ENCODE measurements around the gene GPR63. TPM values are rescaled to one million over a fixed set of nuclear protein-coding genes. Genes with fewer than 3 reads are reported as not detected.

Gene GPR63
- total RNA-seq, 1 experiment from 2014 or later: 5.9 TPM

DNA sequence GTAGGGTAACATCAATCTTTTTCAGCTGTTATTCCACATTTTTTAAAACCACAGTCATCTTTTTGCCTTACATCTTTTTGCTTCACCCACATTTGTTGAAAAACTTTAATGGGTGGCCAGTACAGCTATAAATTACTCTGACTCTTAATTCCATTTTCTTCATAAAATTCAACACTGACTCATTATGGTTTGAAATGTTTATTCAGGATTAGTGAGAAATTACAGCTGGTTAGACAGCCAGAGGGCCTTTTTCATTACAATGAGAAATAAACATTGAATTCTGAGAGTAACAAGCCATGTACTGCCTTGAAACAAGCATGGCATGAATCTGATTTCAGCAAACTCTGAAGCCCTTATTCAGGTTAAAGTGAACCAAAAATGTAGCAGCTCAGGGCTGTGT is 40.9 kb upstream of the GPR63 start:
- H2AFZ ChIP-seq (ENCODE audit: low read length): no peak overlapping the region
- H3K14ac ChIP-seq (ENCODE audit: insufficient read depth, low read length): no peak overlapping the region
- H2BK12ac ChIP-seq (ENCODE audit: insufficient read length, low read depth, low read length): no peak overlapping the region
- Mint-ChIP-seq H3K4me3 (no peak overlapping the region), H3K36me3 (ENCODE audit: insufficient read depth in 1 of 3, low read depth in 3 of 3) (no peaks in the 10 kb centered on the region), H3K4me1 (no peaks in the 10 kb centered on the region; a peak in 1 of 4 replicates), H3K27me3 (ENCODE audit: low read depth) (no peaks in the 10 kb centered on the region), H3K9me3 (no peaks in the 10 kb centered on the region), H3K27ac (no peak overlapping the region)
- TF ChIP-seq, protein P1, sequence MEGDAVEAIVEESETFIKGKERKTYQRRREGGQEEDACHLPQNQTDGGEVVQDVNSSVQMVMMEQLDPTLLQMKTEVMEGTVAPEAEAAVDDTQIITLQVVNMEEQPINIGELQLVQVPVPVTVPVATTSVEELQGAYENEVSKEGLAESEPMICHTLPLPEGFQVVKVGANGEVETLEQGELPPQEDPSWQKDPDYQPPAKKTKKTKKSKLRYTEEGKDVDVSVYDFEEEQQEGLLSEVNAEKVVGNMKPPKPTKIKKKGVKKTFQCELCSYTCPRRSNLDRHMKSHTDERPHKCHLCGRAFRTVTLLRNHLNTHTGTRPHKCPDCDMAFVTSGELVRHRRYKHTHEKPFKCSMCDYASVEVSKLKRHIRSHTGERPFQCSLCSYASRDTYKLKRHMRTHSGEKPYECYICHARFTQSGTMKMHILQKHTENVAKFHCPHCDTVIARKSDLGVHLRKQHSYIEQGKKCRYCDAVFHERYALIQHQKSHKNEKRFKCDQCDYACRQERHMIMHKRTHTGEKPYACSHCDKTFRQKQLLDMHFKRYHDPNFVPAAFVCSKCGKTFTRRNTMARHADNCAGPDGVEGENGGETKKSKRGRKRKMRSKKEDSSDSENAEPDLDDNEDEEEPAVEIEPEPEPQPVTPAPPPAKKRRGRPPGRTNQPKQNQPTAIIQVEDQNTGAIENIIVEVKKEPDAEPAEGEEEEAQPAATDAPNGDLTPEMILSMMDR (conservative IDR thresholded peaks at IDR 0.05): no peak
- no peak overlapping the region for H2BK15ac ChIP-seq (ENCODE audit: low read depth, low read length)
- no peaks in the 10 kb centered on the region for H4K20me1 ChIP-seq (ENCODE audit: control insufficient read depth, insufficient read depth, insufficient read length)
- H3K4me2 ChIP-seq (ENCODE audit: insufficient read depth, insufficient read length, low read length): no peak overlapping the region
- H4K8ac ChIP-seq (replicated peaks; ENCODE audit: insufficient read length, low read depth, low read length): no peak overlapping the region
- H3K56ac ChIP-seq (ENCODE audit: insufficient read length, low read depth, low read length): no peak overlapping the region
- no peak overlapping the region for H2BK5ac ChIP-seq (ENCODE audit: insufficient read length, low read length)
- no peaks in the 10 kb centered on the region for H3K79me1 ChIP-seq (ENCODE audit: insufficient read depth, low read depth, low read length, poor library complexity, severe bottlenecking)
- H4K5ac ChIP-seq (ENCODE audit: insufficient read length, low read depth, low read length): no peak overlapping the region
- H3K4me1 ChIP-seq (ENCODE audit: insufficient read depth, low read length): no peaks in the 10 kb centered on the region
- no peak overlapping the region for H3K27ac ChIP-seq (ENCODE audit: insufficient read length, low read depth, low read length)
- no peaks in the 10 kb centered on the region for H3K23me2 ChIP-seq (ENCODE audit: insufficient read length, low read depth, low read length, poor library complexity, severe bottlenecking)
- no peak overlapping the region for H2AK5ac ChIP-seq (ENCODE audit: insufficient read length, low read length)
- H3K4ac ChIP-seq (ENCODE audit: low read depth, low read length): no peak overlapping the region
- no peak overlapping the region for H3K23ac ChIP-seq (ENCODE audit: insufficient read length, low read depth, low read length)
- no peak overlapping the region for H3K18ac ChIP-seq (ENCODE audit: insufficient read length, low read depth, low read length)
- H3K79me2 ChIP-seq (ENCODE audit: insufficient read depth, low read length): no peaks in the 10 kb centered on the region
- no peaks in the 10 kb centered on the region for H3K9me3 ChIP-seq (ENCODE audit: control insufficient read depth, low read depth, low read length)
- no peak overlapping the region for H3T11ph ChIP-seq (ENCODE audit: low read length)
- H2BK120ac ChIP-seq (ENCODE audit: low read depth, low read length, poor library complexity, severe bottlenecking): no peak overlapping the region
- no peak overlapping the region for H3K9ac ChIP-seq (ENCODE audit: extremely low read depth, insufficient read length, low read length)
- no peak overlapping the region for H2BK20ac ChIP-seq (ENCODE audit: low read depth, low read length, poor library complexity, severe bottlenecking)
- H4K91ac ChIP-seq (ENCODE audit: insufficient read length, low read depth, low read length): no peak overlapping the region
- DNase-seq: no peak
- H3K27me3 ChIP-seq (ENCODE audit: insufficient read depth, low read length): no peaks in the 10 kb centered on the region
